H1 (cell line): ENCODE measurements around the gene TMEM82. TPM values are rescaled to one million over a fixed set of nuclear protein-coding genes. Genes with fewer than 3 reads are reported as not detected.

Experiments used
- CTCF ChIA-PET: fragments of 300-600 bp; sonication (Branson Sonifier 250); formaldehyde crosslinking; loops from one replicate; lab custom pipeline; 2021; ENCODE audit not compliant: partially characterized antibody; lab: Charles Lee
- POLR2A ChIA-PET: fragments of 300-600 bp; sonication (Branson Sonifier 250); formaldehyde crosslinking; loops from one replicate; lab custom pipeline; 2021; ENCODE audit warnings: inconsistent platforms; ENCODE audit not compliant: partially characterized antibody; lab: Charles Lee
- DNase-seq, 2 experiments: peaks; one replicate each; pipeline versions ENCODE4 v3.0.0 to v3.0.0-alpha.2; 2010 to 2022; ENCODE audit warnings: low spot score in 2 of 2, low read depth in 1 of 2, mixed read lengths in 1 of 2
- FAIRE-seq: peaks from 2 replicates; lab custom pipeline; 2011; peaks lifted over from hg19 to GRCh38; lab: Jason Lieb, UNC
- H2AFZ ChIP-seq: 2 replicates; pipeline ENCODE4 v1.8.1; 2012; ENCODE audit warnings: low read length, inconsistent platforms
- H2AK5ac ChIP-seq: 2 replicates; pipeline ENCODE4 v1.6.1; 2013; ENCODE audit warnings: low read depth, low read length
- H2BK120ac ChIP-seq: replicated peaks from 2 replicates; pipeline ENCODE3; 2013; ENCODE audit warnings: low read depth, low read length, inconsistent platforms
- H2BK12ac ChIP-seq: 2 replicates; pipeline ENCODE4 v1.6.1; 2013; ENCODE audit warnings: low read depth, low read length
- H2BK15ac ChIP-seq: 2 replicates; pipeline ENCODE4 v1.6.1; 2013; ENCODE audit warnings: low read length
- H2BK20ac ChIP-seq: 2 replicates; pipeline ENCODE4 v1.6.1; 2013; ENCODE audit warnings: low read length
- H2BK5ac ChIP-seq: 2 replicates; pipeline ENCODE4 v1.6.1; 2013; ENCODE audit warnings: low read depth, low read length
- H3K14ac ChIP-seq: 2 replicates; pipeline ENCODE4 v1.6.1; 2013; ENCODE audit warnings: inconsistent platforms; ENCODE audit not compliant: insufficient read length
- H3K18ac ChIP-seq: 2 replicates; pipeline ENCODE4 v1.6.1; 2013; ENCODE audit warnings: low read length; ENCODE audit errors: extremely low read depth
- H3K23ac ChIP-seq: 2 replicates; pipeline ENCODE4 v1.6.1; 2013; ENCODE audit warnings: inconsistent platforms; ENCODE audit not compliant: insufficient read length
- H3K23me2 ChIP-seq: 2 replicates; pipeline ENCODE4 v1.6.1; 2013; ENCODE audit warnings: low read depth, low read length
- H3K27ac ChIP-seq: 2 replicates; pipeline ENCODE4 v1.6.1; 2011; ENCODE audit warnings: low read depth, low read length, inconsistent platforms
- H3K27me3 ChIP-seq, 4 experiments: replicated peaks in 1 of 4; 1 replicate in 1 of 4; 2 replicates in 3 of 4; pipeline versions ENCODE4 v1.6.1 to v1.8.1; 2011 to 2013; ENCODE audit warnings: low read length in 3 of 4, mild to moderate bottlenecking in 3 of 4, inconsistent platforms in 2 of 4, mixed read lengths in 2 of 4, moderate library complexity in 1 of 4; ENCODE audit not compliant: control insufficient read depth in 3 of 4, insufficient read depth in 3 of 4; ENCODE audit errors: extremely low read depth in 1 of 4
- H3K36me3 ChIP-seq, 4 experiments: 2 replicates each; pipeline versions ENCODE4 v1.6.1 to v1.8.1; 2011 to 2013; ENCODE audit warnings: mild to moderate bottlenecking in 4 of 4, low read length in 3 of 4, moderate library complexity in 2 of 4, control low read depth in 1 of 4, inconsistent platforms in 1 of 4; ENCODE audit not compliant: insufficient read depth in 4 of 4, control insufficient read depth in 2 of 4
- H3K4ac ChIP-seq: replicated peaks from 2 replicates; pipeline ENCODE3; 2013; ENCODE audit warnings: low read length, low read depth, mixed read lengths, inconsistent platforms; ENCODE audit not compliant: insufficient read length
- H3K4me1 ChIP-seq, 4 experiments: replicated peaks in 1 of 4; 1 replicate in 1 of 4; 2 replicates in 3 of 4; pipeline versions ENCODE4 v1.6.1 to v1.8.1; 2011 to 2013; ENCODE audit warnings: low read length in 3 of 4, inconsistent platforms in 2 of 4, mixed read lengths in 1 of 4; ENCODE audit not compliant: insufficient read depth in 4 of 4, control insufficient read depth in 3 of 4
- H3K4me2 ChIP-seq, 2 experiments: 2 replicates each; pipeline versions ENCODE4 v1.6.1 to v1.8.1; 2011 to 2013; ENCODE audit warnings: low read depth in 2 of 2, low read length in 2 of 2, control low read depth in 1 of 2, inconsistent platforms in 1 of 2, mild to moderate bottlenecking in 1 of 2; ENCODE audit not compliant: insufficient read depth in 1 of 2
- H3K4me3 ChIP-seq, 4 experiments: fragments of 200-600, 300-600 bp in 1 of 4; sonication (generic), shearing (Covaris generic), sonication (Bioruptor Twin) in 1 of 4; 2 replicates each; pipeline versions ENCODE4 v1.5.1 to v1.8.1; 2011 to 2016; ENCODE audit warnings: low read length in 4 of 4, low read depth in 3 of 4, control low read depth in 2 of 4, inconsistent platforms in 2 of 4, mild to moderate bottlenecking in 2 of 4, mixed read lengths in 1 of 4, moderate library complexity in 1 of 4; ENCODE audit not compliant: insufficient read depth in 2 of 4; ENCODE audit errors: extremely low read depth in 1 of 4
- H3K56ac ChIP-seq: replicated peaks from 2 replicates; pipeline ENCODE3; 2013; ENCODE audit warnings: low read depth, mild to moderate bottlenecking, mixed read lengths, low read length, inconsistent platforms; ENCODE audit not compliant: insufficient read length
- H3K79me1 ChIP-seq: 2 replicates; pipeline ENCODE4 v1.6.1; 2013; ENCODE audit warnings: low read depth, low read length, control low read depth
- H3K79me2 ChIP-seq, 2 experiments: 2 replicates each; pipeline versions ENCODE4 v1.6.1 to v1.8.1; 2012 to 2013; ENCODE audit warnings: low read length in 2 of 2, mild to moderate bottlenecking in 2 of 2, inconsistent platforms in 1 of 2; ENCODE audit not compliant: insufficient read depth in 2 of 2, control insufficient read depth in 1 of 2
- H3K9ac ChIP-seq, 4 experiments: replicated peaks in 1 of 4; 1 replicate in 1 of 4; 2 replicates in 3 of 4; pipeline versions ENCODE4 v1.6.1 to v1.8.1; 2011 to 2013; ENCODE audit warnings: low read depth in 3 of 4, low read length in 3 of 4, control low read depth in 2 of 4, mild to moderate bottlenecking in 2 of 4, moderate library complexity in 2 of 4, inconsistent platforms in 1 of 4; ENCODE audit errors: extremely low read depth in 1 of 4
- H3K9me3 ChIP-seq, 2 experiments: 2 replicates each; pipeline versions ENCODE4 v1.6.1 to v1.8.1; 2012 to 2013; ENCODE audit warnings: mild to moderate bottlenecking in 2 of 2, moderate library complexity in 2 of 2, control low read depth in 1 of 2, inconsistent platforms in 1 of 2, low read depth in 1 of 2, low read length in 1 of 2, mixed read lengths in 1 of 2; ENCODE audit not compliant: insufficient read depth in 2 of 2
- H4K20me1 ChIP-seq, 2 experiments: replicated peaks in 1 of 2; 2 replicates each; pipeline versions ENCODE3 to v1.8.1; 2011 to 2013; ENCODE audit warnings: inconsistent platforms in 2 of 2, low read length in 2 of 2, mild to moderate bottlenecking in 1 of 2; ENCODE audit not compliant: insufficient read depth in 2 of 2, control insufficient read depth in 1 of 2
- H4K5ac ChIP-seq: 2 replicates; pipeline ENCODE4 v1.6.1; 2013; ENCODE audit warnings: low read length, low read depth, mixed read lengths, inconsistent platforms; ENCODE audit not compliant: insufficient read length
- H4K8ac ChIP-seq: 2 replicates; pipeline ENCODE4 v1.8.0; 2013; ENCODE audit warnings: mild to moderate bottlenecking, moderate library complexity, low read length, inconsistent platforms; ENCODE audit not compliant: insufficient read depth; ENCODE audit errors: extremely low read depth
- H4K91ac ChIP-seq: replicated peaks from 2 replicates; pipeline ENCODE3; 2013; ENCODE audit warnings: low read length, mixed read lengths, inconsistent platforms; ENCODE audit not compliant: insufficient read length
- ATF2 ChIP-seq: IDR thresholded peaks from 2 replicates; pipeline ENCODE4 v1.6.1; 2012; ENCODE audit warnings: low read length, inconsistent platforms
- BACH1 ChIP-seq: IDR thresholded peaks from 2 replicates; pipeline ENCODE4 v1.6.1; 2012; ENCODE audit warnings: low read length, improper control_type of control experiment
- GTF2F1 ChIP-seq: IDR thresholded peaks from 2 replicates; pipeline ENCODE4 v1.6.1; 2012; ENCODE audit warnings: low read depth, low read length, improper control_type of control experiment, borderline replicate concordance
- KDM5A ChIP-seq: fragments of 200-600 bp; IDR thresholded peaks from 2 replicates; pipeline ENCODE4 v1.7.1; 2012; ENCODE audit warnings: mild to moderate bottlenecking, low read length, inconsistent platforms, mixed read lengths
- RAD21 ChIP-seq, 2 experiments: IDR thresholded peaks in 1 of 2; conservative IDR thresholded peaks in 1 of 2; 2 replicates each; pipeline ENCODE4 v1.6.1; 2011; ENCODE audit warnings: low read depth in 2 of 2, low read length in 2 of 2, improper control_type of control experiment in 1 of 2, inconsistent platforms in 1 of 2, mild to moderate bottlenecking in 1 of 2, moderate library complexity in 1 of 2
- SIN3A ChIP-seq, 2 experiments: IDR thresholded peaks in 1 of 2; conservative IDR thresholded peaks in 1 of 2; 2 replicates each; pipeline ENCODE4 v1.6.1; 2011 to 2012; ENCODE audit warnings: low read length in 2 of 2, improper control_type of control experiment in 1 of 2, low read depth in 1 of 2, mild to moderate bottlenecking in 1 of 2
- SIRT6 ChIP-seq: IDR thresholded peaks from one replicate; pipeline ENCODE4 v1.7.1; 2012; ENCODE audit warnings: low read length, inconsistent platforms
- ZNF274 ChIP-seq: IDR thresholded peaks from 2 replicates; pipeline ENCODE4 v1.7.0; 2012; ENCODE audit warnings: low read length, borderline replicate concordance; ENCODE audit errors: extremely low read depth
- WGBS, 2 experiments: shearing (Covaris generic) in 1 of 2; methylation state at CpG; one replicate each; pipeline versions ENCODE4 v1.1.6 to v1.1.7; 2013 to 2015; ENCODE audit warnings: low lambda C conversion rate in 2 of 2, mixed read lengths in 2 of 2, inconsistent platforms in 1 of 2, low coverage in 1 of 2, missing lambda C conversion rate in 1 of 2; ENCODE audit not compliant: insufficient replicate concordance in 2 of 2, insufficient coverage in 1 of 2, insufficient read length in 1 of 2; ENCODE audit errors: extremely low coverage in 1 of 2, missing lambda C conversion rate in 1 of 2; 5-methylcytosine and 5-hydroxymethylcytosine counted together
- polyA plus RNA-seq, 7 experiments: library from polyadenylated mRNA; depleted of rRNA in 3 of 7; stranded (reverse) in 5 of 7; unstranded in 2 of 7; fragments of >200 nt in 5 of 7; fragments of 200-250 nt in 2 of 7; gene quantifications; 1 replicate in 5 of 7; 2 replicates in 1 of 7; 4 replicates in 1 of 7; pipeline versions ENCODE4 v1.2.1 to v1.2.3, GENCODE V29; 2011 to 2013; ENCODE audit warnings: missing spikeins in 2 of 7, mixed read lengths in 2 of 7
- total RNA-seq: library from RNA; stranded (reverse); fragmentation: NEBNext Ultra II Directional; extraction: Animal tissue kit (Norgen Biotek cat#: 25700); gene quantifications from 2 replicates; pipeline ENCODE4 v1.2.1, GENCODE V29; 2021

TMEM82 gene
- total and polyA plus RNA-seq, 2 of the 8 experiments (the other 6 are each of a cell fraction or from before 2014, with no cell fraction given), result 0.32 to 2.1 TPM

GRCh38 chr1:15727424-15727823 is 14.9 kb upstream of the TMEM82 start:
- Histone ChIP-seq H3K4ac (no peak overlapping the region), H3K9me3 (no peaks in the 10 kb centered on the region), H3K56ac (no peak overlapping the region), H3K27me3 (no peaks in the 10 kb centered on the region; a peak in 1 of 7 replicates), H2BK5ac (no peak overlapping the region), H3K4me2 (no peak overlapping the region), H2BK120ac (no peak overlapping the region), H2BK12ac (no peak overlapping the region), H4K5ac (no peak overlapping the region), H2AFZ (no peak overlapping the region), H3K4me1 (no peaks in the 10 kb centered on the region), H3K23me2 (no peaks in the 10 kb centered on the region), H4K8ac (no peak overlapping the region), H3K79me2 (no peaks in the 10 kb centered on the region), H3K79me1 (no peaks in the 10 kb centered on the region), H4K91ac (no peak overlapping the region), H3K4me3 (no peak overlapping the region), H3K23ac (no peak overlapping the region), H3K14ac (no peak overlapping the region), H3K27ac (no peak overlapping the region), H3K36me3 (peaks cover 4 to 20% (median 13%) of the 10 kb centered on the region in 4 experiments; a peak in 5 of 8 replicates), H2BK20ac (no peak overlapping the region), H3K9ac (no peak overlapping the region), H3K18ac (no peak overlapping the region), H2AK5ac (no peak overlapping the region), H2BK15ac (no peak overlapping the region), H4K20me1 (peaks cover 0 to 3% of the 10 kb centered on the region in 2 experiments)
- FAIRE-seq (no peak), DNase-seq (no peak)
- ChIA-PET CTCF (interaction anchor here (1.2 kb wide), 1 partner anchor 46 kb away, joined by 3 read pairs; no protein-coding TSS in a partner anchor), POLR2A (no interaction called here)
- WGBS, 2 experiments, result 91% methylated on average over 13 of the region's 13 CpGs; no CpG with 5 or more reads in 1 of the 2 experiments
- TF ChIP-seq SIRT6 (no peak), GTF2F1 (no peak), KDM5A (no peak), RAD21 (IDR thresholded peaks at IDR 0.05 in 1 of 2, conservative IDR thresholded peaks at IDR 0.05 in 1 of 2; ENCODE audit: low read depth in 2 of 2, low read length in 2 of 2) (no peak), ZNF274 (no peak), BACH1 (no peak), ATF2 (no peak), SIN3A (conservative IDR thresholded peaks at IDR 0.05 in 1 of 2, IDR thresholded peaks at IDR 0.05 in 1 of 2; ENCODE audit: low read depth in 1 of 2, low read length in 2 of 2) (no peak)
